ENCODE results near the gene GRID2. TPM values are rescaled to one million over a fixed set of nuclear protein-coding genes. Genes with fewer than 3 reads are reported as not detected.

The GRID2 gene
- polyA plus RNA-seq, 1 of the 3 experiments (the other 2 are of a cell fraction): not detected

DNA sequence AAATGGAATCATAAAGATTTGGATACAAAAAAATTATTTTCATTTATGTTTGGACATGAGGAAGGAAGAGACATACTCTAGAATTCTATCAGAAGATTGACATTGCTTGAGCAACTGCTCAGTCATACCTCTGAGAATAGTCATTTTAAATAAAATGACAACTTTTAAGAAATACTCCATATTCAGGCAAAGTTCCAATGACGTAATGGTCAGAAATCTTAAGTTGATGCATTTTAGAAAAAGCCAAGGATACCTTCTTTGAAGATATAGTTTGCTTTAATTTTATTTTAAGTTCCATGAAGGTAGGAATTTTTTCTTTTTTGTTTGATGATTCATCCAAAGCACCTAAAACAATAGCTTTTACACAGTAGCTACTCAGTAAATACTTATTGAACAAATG, 1414.5 kb downstream of the GRID2 start:
- WGBS (ENCODE audit: low lambda C conversion rate): 38% methylated on average over 1 of the region's 1 CpG
- H3F3A ChIP-seq (replicated peaks; ENCODE audit: insufficient read depth): no peaks in the 10 kb centered on the region
- POLR2A ChIA-PET: no interaction called here
- H3K27me3 ChIP-seq (ENCODE audit: insufficient read depth): no peaks in the 10 kb centered on the region
- no peak for DNase-seq
- H3K36me3 ChIP-seq (replicated peaks in 1 of 2; ENCODE audit: control insufficient read depth in 1 of 2, insufficient read depth in 2 of 2, low read length in 1 of 2): no peaks in the 10 kb centered on the region
- H3K9me2 ChIP-seq: no peaks in the 10 kb centered on the region
- H4K20me1 ChIP-seq (ENCODE audit: insufficient read depth): no peaks in the 10 kb centered on the region
- no peaks in the 10 kb centered on the region for H3K4me1 ChIP-seq (ENCODE audit: control insufficient read depth in 1 of 2, insufficient read depth in 2 of 2, low read depth in 1 of 2, low read length in 1 of 2)
- H3K79me2 ChIP-seq (ENCODE audit: insufficient read depth): no peaks in the 10 kb centered on the region
- H3K27ac ChIP-seq (ENCODE audit: low read depth in 2 of 2, low read length in 1 of 2): no peak overlapping the region
- H3K9ac ChIP-seq: no peak overlapping the region
- no peaks in the 10 kb centered on the region for H3K9me3 ChIP-seq
- TF ChIP-seq FOXM1 (IDR thresholded peaks at IDR 0.05; ENCODE audit: low read depth) (no peak), YY1 (IDR thresholded peaks at IDR 0.05; ENCODE audit: low read depth) (no peak), NFIC (IDR thresholded peaks at IDR 0.05; ENCODE audit: borderline replicate concordance) (no peak), SMC3 (IDR thresholded peaks at IDR 0.05; ENCODE audit: low read depth, low read length) (no peak), FOXJ3 (CRISPR knock-in tag; IDR thresholded peaks at IDR 0.05) (no peak), MEF2A (IDR thresholded peaks at IDR 0.05; ENCODE audit: borderline replicate concordance, low read depth) (no peak), NRF1 (IDR thresholded peaks at IDR 0.05; ENCODE audit: low read depth, low read length) (no peak), GATA2 (CRISPR knock-in tag; IDR thresholded peaks at IDR 0.05) (no peak), TCF12 (IDR thresholded peaks at IDR 0.05) (no peak), FOSL2 (IDR thresholded peaks at IDR 0.05; ENCODE audit: borderline replicate concordance, low read depth) (no peak), RFX5 (IDR thresholded peaks at IDR 0.05; ENCODE audit: low read length) (no peak), SIN3A (IDR thresholded peaks at IDR 0.05; ENCODE audit: borderline replicate concordance, low read depth, low read length) (no peak)
- TF ChIP-seq, protein P1, sequence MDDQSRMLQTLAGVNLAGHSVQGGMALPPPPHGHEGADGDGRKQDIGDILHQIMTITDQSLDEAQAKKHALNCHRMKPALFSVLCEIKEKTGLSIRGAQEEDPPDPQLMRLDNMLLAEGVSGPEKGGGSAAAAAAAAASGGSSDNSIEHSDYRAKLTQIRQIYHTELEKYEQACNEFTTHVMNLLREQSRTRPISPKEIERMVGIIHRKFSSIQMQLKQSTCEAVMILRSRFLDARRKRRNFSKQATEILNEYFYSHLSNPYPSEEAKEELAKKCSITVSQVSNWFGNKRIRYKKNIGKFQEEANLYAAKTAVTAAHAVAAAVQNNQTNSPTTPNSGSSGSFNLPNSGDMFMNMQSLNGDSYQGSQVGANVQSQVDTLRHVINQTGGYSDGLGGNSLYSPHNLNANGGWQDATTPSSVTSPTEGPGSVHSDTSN (IDR thresholded peaks at IDR 0.05): no peak
- TF ChIP-seq, protein P2, sequence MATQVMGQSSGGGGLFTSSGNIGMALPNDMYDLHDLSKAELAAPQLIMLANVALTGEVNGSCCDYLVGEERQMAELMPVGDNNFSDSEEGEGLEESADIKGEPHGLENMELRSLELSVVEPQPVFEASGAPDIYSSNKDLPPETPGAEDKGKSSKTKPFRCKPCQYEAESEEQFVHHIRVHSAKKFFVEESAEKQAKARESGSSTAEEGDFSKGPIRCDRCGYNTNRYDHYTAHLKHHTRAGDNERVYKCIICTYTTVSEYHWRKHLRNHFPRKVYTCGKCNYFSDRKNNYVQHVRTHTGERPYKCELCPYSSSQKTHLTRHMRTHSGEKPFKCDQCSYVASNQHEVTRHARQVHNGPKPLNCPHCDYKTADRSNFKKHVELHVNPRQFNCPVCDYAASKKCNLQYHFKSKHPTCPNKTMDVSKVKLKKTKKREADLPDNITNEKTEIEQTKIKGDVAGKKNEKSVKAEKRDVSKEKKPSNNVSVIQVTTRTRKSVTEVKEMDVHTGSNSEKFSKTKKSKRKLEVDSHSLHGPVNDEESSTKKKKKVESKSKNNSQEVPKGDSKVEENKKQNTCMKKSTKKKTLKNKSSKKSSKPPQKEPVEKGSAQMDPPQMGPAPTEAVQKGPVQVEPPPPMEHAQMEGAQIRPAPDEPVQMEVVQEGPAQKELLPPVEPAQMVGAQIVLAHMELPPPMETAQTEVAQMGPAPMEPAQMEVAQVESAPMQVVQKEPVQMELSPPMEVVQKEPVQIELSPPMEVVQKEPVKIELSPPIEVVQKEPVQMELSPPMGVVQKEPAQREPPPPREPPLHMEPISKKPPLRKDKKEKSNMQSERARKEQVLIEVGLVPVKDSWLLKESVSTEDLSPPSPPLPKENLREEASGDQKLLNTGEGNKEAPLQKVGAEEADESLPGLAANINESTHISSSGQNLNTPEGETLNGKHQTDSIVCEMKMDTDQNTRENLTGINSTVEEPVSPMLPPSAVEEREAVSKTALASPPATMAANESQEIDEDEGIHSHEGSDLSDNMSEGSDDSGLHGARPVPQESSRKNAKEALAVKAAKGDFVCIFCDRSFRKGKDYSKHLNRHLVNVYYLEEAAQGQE (IDR thresholded peaks at IDR 0.05; ENCODE audit: low read depth, low read length): no peak
- TF ChIP-seq, protein P3, sequence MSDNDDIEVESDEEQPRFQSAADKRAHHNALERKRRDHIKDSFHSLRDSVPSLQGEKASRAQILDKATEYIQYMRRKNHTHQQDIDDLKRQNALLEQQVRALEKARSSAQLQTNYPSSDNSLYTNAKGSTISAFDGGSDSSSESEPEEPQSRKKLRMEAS (IDR thresholded peaks at IDR 0.05; ENCODE audit: low read depth): no peak
- no peak overlapping the region for H3K4me2 ChIP-seq
- CTCF ChIA-PET: interaction anchor here (1.6 kb wide), 1 partner anchor 8 kb away, joined by 8 read pairs; no protein-coding TSS in a partner anchor
- H2AFZ ChIP-seq (ENCODE audit: low read depth): no peak overlapping the region
- no peak overlapping the region for H3K4me3 ChIP-seq (ENCODE audit: low read depth in 2 of 2, low read length in 1 of 2)

DNA sequence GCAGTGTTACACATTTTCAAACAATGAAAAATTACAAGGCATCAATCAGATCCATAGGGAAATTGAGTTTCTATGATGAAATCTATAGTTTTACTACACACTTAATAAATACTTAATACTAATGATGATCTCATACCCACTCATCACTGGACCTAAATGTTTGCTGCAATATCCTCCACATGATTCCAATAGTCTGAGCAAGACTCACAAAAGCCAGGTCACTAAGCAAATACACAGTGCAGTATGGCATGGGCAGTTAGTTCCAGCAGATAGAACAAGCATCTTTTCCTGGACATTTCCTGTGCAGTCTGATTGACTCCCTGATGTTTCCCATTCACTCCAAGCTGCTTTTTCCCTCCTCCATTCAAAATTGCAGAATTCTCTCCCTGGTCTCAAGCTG, 1415.8 kb downstream of the GRID2 start:
- POLR2A ChIA-PET: no interaction called here
- TF ChIP-seq RAD21 (IDR thresholded peaks at IDR 0.05; ENCODE audit: low read length): no peak
- TF ChIP-seq, protein P4, sequence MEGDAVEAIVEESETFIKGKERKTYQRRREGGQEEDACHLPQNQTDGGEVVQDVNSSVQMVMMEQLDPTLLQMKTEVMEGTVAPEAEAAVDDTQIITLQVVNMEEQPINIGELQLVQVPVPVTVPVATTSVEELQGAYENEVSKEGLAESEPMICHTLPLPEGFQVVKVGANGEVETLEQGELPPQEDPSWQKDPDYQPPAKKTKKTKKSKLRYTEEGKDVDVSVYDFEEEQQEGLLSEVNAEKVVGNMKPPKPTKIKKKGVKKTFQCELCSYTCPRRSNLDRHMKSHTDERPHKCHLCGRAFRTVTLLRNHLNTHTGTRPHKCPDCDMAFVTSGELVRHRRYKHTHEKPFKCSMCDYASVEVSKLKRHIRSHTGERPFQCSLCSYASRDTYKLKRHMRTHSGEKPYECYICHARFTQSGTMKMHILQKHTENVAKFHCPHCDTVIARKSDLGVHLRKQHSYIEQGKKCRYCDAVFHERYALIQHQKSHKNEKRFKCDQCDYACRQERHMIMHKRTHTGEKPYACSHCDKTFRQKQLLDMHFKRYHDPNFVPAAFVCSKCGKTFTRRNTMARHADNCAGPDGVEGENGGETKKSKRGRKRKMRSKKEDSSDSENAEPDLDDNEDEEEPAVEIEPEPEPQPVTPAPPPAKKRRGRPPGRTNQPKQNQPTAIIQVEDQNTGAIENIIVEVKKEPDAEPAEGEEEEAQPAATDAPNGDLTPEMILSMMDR (IDR thresholded peaks at IDR 0.05): no peak

More for the DNA sequence above, 1415.8 kb downstream of the GRID2 start:
- no peaks in the 10 kb centered on the region for H3K79me2 ChIP-seq (ENCODE audit: insufficient read depth)
- H3K4me2 ChIP-seq: no peak overlapping the region
- H3K36me3 ChIP-seq (replicated peaks in 1 of 2; ENCODE audit: control insufficient read depth in 1 of 2, insufficient read depth in 2 of 2, low read length in 1 of 2): no peaks in the 10 kb centered on the region
- no peaks in the 10 kb centered on the region for H3K9me2 ChIP-seq
- H3K9ac ChIP-seq: no peak overlapping the region
- H2AFZ ChIP-seq (ENCODE audit: low read depth): no peak overlapping the region
- CTCF ChIA-PET: interaction anchor here (1.6 kb wide), 1 partner anchor 9 kb away, joined by 8 read pairs; no protein-coding TSS in a partner anchor
- H3K9me3 ChIP-seq: no peaks in the 10 kb centered on the region
- no peak overlapping the region for H3K4me3 ChIP-seq (ENCODE audit: low read depth in 2 of 2, low read length in 1 of 2)
- no peak for DNase-seq
- no peaks in the 10 kb centered on the region for H3K4me1 ChIP-seq (ENCODE audit: control insufficient read depth in 1 of 2, insufficient read depth in 2 of 2, low read depth in 1 of 2, low read length in 1 of 2)
- H4K20me1 ChIP-seq (ENCODE audit: insufficient read depth): no peaks in the 10 kb centered on the region
- H3K27ac ChIP-seq (ENCODE audit: low read depth in 2 of 2, low read length in 1 of 2): no peak overlapping the region
- no peaks in the 10 kb centered on the region for H3F3A ChIP-seq (replicated peaks; ENCODE audit: insufficient read depth)
- H3K27me3 ChIP-seq (ENCODE audit: insufficient read depth): no peaks in the 10 kb centered on the region

All from SK-N-SH (cell line).